RWPE2 (cell line): ENCODE measurements around the gene PLCL1.

Source experiments
- ATAC-seq: fragments of 200-7000 bp; cut with Tn5 transposase; 3 replicates; pipeline ENCODE4 v1.9.1; 2021; ENCODE audit warnings: low read depth
- DNase-seq: peaks from one replicate; pipeline ENCODE4 v3.0.0-alpha.2; 2020; ENCODE audit warnings: low spot score
- H3K27ac ChIP-seq: fragments of 450-650 bp; 2 replicates; pipeline ENCODE4 v1.5.1; 2017; ENCODE audit warnings: mild to moderate bottlenecking; ENCODE audit not compliant: poor library complexity, severe bottlenecking
- H3K27me3 ChIP-seq: fragments of 250-450 bp; sonication (Bioruptor Pico); 2 replicates; pipeline ENCODE4 v1.5.1; 2021; ENCODE audit warnings: mild to moderate bottlenecking, moderate library complexity; ENCODE audit not compliant: insufficient read depth, poor library complexity, severe bottlenecking
- H3K36me3 ChIP-seq: fragments of 250-450 bp; sonication (Bioruptor Pico); 2 replicates; pipeline ENCODE4 v1.5.1; 2020; ENCODE audit warnings: low read depth, mild to moderate bottlenecking, moderate library complexity
- H3K4me1 ChIP-seq: fragments of 250-450 bp; sonication (Bioruptor Pico); 2 replicates; pipeline ENCODE4 v1.5.1; 2021; ENCODE audit warnings: mild to moderate bottlenecking, moderate library complexity; ENCODE audit not compliant: insufficient read depth, poor library complexity, severe bottlenecking
- H3K4me3 ChIP-seq: fragments of 250-450 bp; sonication (Bioruptor Pico); 2 replicates; pipeline ENCODE4 v1.5.1; 2021; ENCODE audit warnings: mild to moderate bottlenecking, moderate library complexity; ENCODE audit not compliant: severe bottlenecking
- H3K9me3 ChIP-seq: fragments of 250-450 bp; sonication (Bioruptor Pico); 2 replicates; pipeline ENCODE4 v1.5.1; 2021; ENCODE audit warnings: mild to moderate bottlenecking, moderate library complexity; ENCODE audit not compliant: severe bottlenecking
- CTCF ChIP-seq: fragments of 450-650 bp; IDR thresholded peaks from one replicate; pipeline ENCODE4 v1.5.1; 2017; ENCODE audit warnings: mild to moderate bottlenecking, moderate library complexity; ENCODE audit not compliant: poor library complexity, severe bottlenecking

The PLCL1 gene

GRCh38 chr2:197904446-197904845 lies 100.1 kb downstream of the PLCL1 start:
- Histone ChIP-seq H3K27ac (no peak overlapping the region), H3K4me3 (no peak overlapping the region), H3K27me3 (no peaks in the 10 kb centered on the region), H3K36me3 (no peaks in the 10 kb centered on the region), H3K4me1 (no peaks in the 10 kb centered on the region), H3K9me3 (no peaks in the 10 kb centered on the region)
- DNase-seq (no peak), ATAC-seq (no peak)
- no peak for TF ChIP-seq CTCF

GRCh38 chr2:197908156-197908555 lies 103.8 kb downstream of the PLCL1 start:
- H3K27ac ChIP-seq = no peak overlapping the region
- ATAC-seq = no peak

GRCh38 chr2:197908990-197909776 lies 104.8 kb downstream of the PLCL1 start:
- DNase-seq (no peak), ATAC-seq (no peak)
- Histone ChIP-seq H3K27me3 (no peaks in the 10 kb centered on the region), H3K4me1 (no peaks in the 10 kb centered on the region), H3K9me3 (no peaks in the 10 kb centered on the region), H3K4me3 (no peak overlapping the region), H3K36me3 (no peaks in the 10 kb centered on the region), H3K27ac (no peak overlapping the region)
- no peak for TF ChIP-seq CTCF

More at GRCh38 chr2:197908156-197908555, 103.8 kb downstream of the PLCL1 start:
- Histone ChIP-seq H3K4me3 (no peak overlapping the region), H3K36me3 (no peaks in the 10 kb centered on the region), H3K9me3 (no peaks in the 10 kb centered on the region), H3K4me1 (no peaks in the 10 kb centered on the region), H3K27me3 (no peaks in the 10 kb centered on the region)
- TF ChIP-seq CTCF = no peak
- DNase-seq = no peak

GRCh38 chr2:197911667-197912066 lies 107.3 kb downstream of the PLCL1 start:
- Histone ChIP-seq H3K4me3 (no peak overlapping the region), H3K9me3 (no peaks in the 10 kb centered on the region), H3K27me3 (no peaks in the 10 kb centered on the region), H3K27ac (no peak overlapping the region), H3K36me3 (no peaks in the 10 kb centered on the region), H3K4me1 (no peaks in the 10 kb centered on the region)
- DNase-seq (no peak), ATAC-seq (no peak)
- no peak for TF ChIP-seq CTCF

- no peak for TF ChIP-seq CTCF
- Histone ChIP-seq H3K4me3 (no peak overlapping the region), H3K36me3 (no peaks in the 10 kb centered on the region), H3K4me1 (no peaks in the 10 kb centered on the region), H3K9me3 (no peaks in the 10 kb centered on the region), H3K27ac (no peak overlapping the region), H3K27me3 (no peaks in the 10 kb centered on the region)
- no peak for DNase-seq
- no peak for ATAC-seq
Observed at GRCh38 chr2:197913084-197913483, 108.7 kb downstream of the PLCL1 start.
